Osteocyte (in vitro differentiated cells): ENCODE results near the gene MLC1. TPM values are rescaled to one million over a fixed set of nuclear protein-coding genes. Genes with fewer than 3 reads are reported as not detected.

Experiments used
- DNase-seq: peaks from one replicate; pipeline ENCODE4 v3.0.0; 2021; ENCODE audit warnings: mixed read lengths; ENCODE audit not compliant: unreplicated experiment; ENCODE audit errors: extremely low spot score
- H3K27ac Mint-ChIP-seq: one replicate; pipeline ENCODE4 v1.8.0; 2021; ENCODE audit warnings: mild to moderate bottlenecking, mixed read lengths; ENCODE audit not compliant: unreplicated experiment
- H3K27me3 Mint-ChIP-seq: one replicate; pipeline ENCODE4 v1.8.0; 2021; ENCODE audit warnings: mixed read lengths; ENCODE audit not compliant: unreplicated experiment
- H3K36me3 Mint-ChIP-seq: one replicate; pipeline ENCODE4 v1.8.0; 2021; ENCODE audit warnings: mixed read lengths; ENCODE audit not compliant: unreplicated experiment
- H3K4me1 Mint-ChIP-seq: one replicate; pipeline ENCODE4 v1.8.0; 2021; ENCODE audit warnings: mixed read lengths; ENCODE audit not compliant: unreplicated experiment
- H3K4me3 Mint-ChIP-seq: one replicate; pipeline ENCODE4 v1.8.0; 2021; ENCODE audit warnings: mild to moderate bottlenecking, moderate library complexity, mixed read lengths; ENCODE audit not compliant: unreplicated experiment
- H3K9me3 Mint-ChIP-seq: one replicate; pipeline ENCODE4 v1.8.0; 2021; ENCODE audit warnings: mixed read lengths; ENCODE audit not compliant: unreplicated experiment
- CTCF ChIP-seq: fragments of 200-600 bp; sonication (generic); IDR thresholded peaks from 2 replicates; pipeline ENCODE4 v1.5.0; 2021; ENCODE audit warnings: antibody characterized with exemption, mild to moderate bottlenecking, moderate library complexity
- total RNA-seq: library from RNA; stranded (reverse); gene quantifications from 2 replicates; pipeline ENCODE4 v1.2.1, GENCODE V29; 2021

The MLC1 gene
- total RNA-seq, 1 donor from 2014 or later = not detected

- H3K36me3 Mint-ChIP-seq = no peaks in the 10 kb centered on the region
- TF ChIP-seq CTCF = no peak
- no peak overlapping the region for H3K4me3 Mint-ChIP-seq
- no peak overlapping the region for H3K27ac Mint-ChIP-seq
- peaks cover 4% of the 10 kb centered on the region for H3K4me1 Mint-ChIP-seq
- DNase-seq = no peak
- H3K27me3 Mint-ChIP-seq = peaks cover 12% of the 10 kb centered on the region
- H3K9me3 Mint-ChIP-seq = no peaks in the 10 kb centered on the region
These were observed 1.3 kb upstream of the MLC1 start for GRCh38 chr22:50086526-50086925.

- no peaks in the 10 kb centered on the region for H3K9me3 Mint-ChIP-seq
- H3K4me3 Mint-ChIP-seq = no peak overlapping the region
- H3K36me3 Mint-ChIP-seq = no peaks in the 10 kb centered on the region
- H3K4me1 Mint-ChIP-seq = peaks cover 4% of the 10 kb centered on the region
- no peak for TF ChIP-seq CTCF
- no peak for DNase-seq
- H3K27ac Mint-ChIP-seq = no peak overlapping the region
- peaks cover 18% of the 10 kb centered on the region for H3K27me3 Mint-ChIP-seq
These were observed 608 bp downstream of the MLC1 start for GRCh38 chr22:50084614-50085021.

- H3K27ac Mint-ChIP-seq = no peak overlapping the region
- DNase-seq = no peak
- peaks cover 4% of the 10 kb centered on the region for H3K4me1 Mint-ChIP-seq
- H3K27me3 Mint-ChIP-seq = peaks cover 21% of the 10 kb centered on the region
- no peak for TF ChIP-seq CTCF
- H3K4me3 Mint-ChIP-seq = no peak overlapping the region
- no peaks in the 10 kb centered on the region for H3K36me3 Mint-ChIP-seq
- H3K9me3 Mint-ChIP-seq = no peaks in the 10 kb centered on the region
These were observed 1.1 kb downstream of the MLC1 start for GRCh38 chr22:50084080-50084477.

- H3K9me3 Mint-ChIP-seq = no peaks in the 10 kb centered on the region
- no peaks in the 10 kb centered on the region for H3K36me3 Mint-ChIP-seq
- no peak overlapping the region for H3K4me3 Mint-ChIP-seq
- H3K27me3 Mint-ChIP-seq = peaks cover 21% of the 10 kb centered on the region
- no peak overlapping the region for H3K27ac Mint-ChIP-seq
- no peak for DNase-seq
- peaks cover 4% of the 10 kb centered on the region for H3K4me1 Mint-ChIP-seq
- no peak for TF ChIP-seq CTCF
These were observed 1.7 kb downstream of the MLC1 start for GRCh38 chr22:50083462-50084079.

GRCh38 chr22:50082961-50083461 lies 2.2 kb downstream of the MLC1 start:
- no peak for DNase-seq
- Mint-ChIP-seq H3K4me1 (peaks cover 4% of the 10 kb centered on the region), H3K9me3 (no peaks in the 10 kb centered on the region), H3K27ac (no peak overlapping the region), H3K4me3 (no peak overlapping the region), H3K27me3 (peaks cover 21% of the 10 kb centered on the region), H3K36me3 (no peaks in the 10 kb centered on the region)
- TF ChIP-seq CTCF = no peak
